Activated CD8-positive, alpha-beta memory T cell treated with anti-CD3 and anti-CD28 coated beads for 4 hours (primary cell): Measurements from ENCODE around the gene THSD8.

Source experiments
- DNase-seq, 2 donors: peaks; one replicate each; pipeline ENCODE4 v3.0.0-alpha.2; 2020; ENCODE audit warnings: low read depth in 2 of 2

Gene THSD8

GRCh38 chr19:12779162-12779993, 22.5 kb upstream of the THSD8 start:
- no peak for DNase-seq

DNA sequence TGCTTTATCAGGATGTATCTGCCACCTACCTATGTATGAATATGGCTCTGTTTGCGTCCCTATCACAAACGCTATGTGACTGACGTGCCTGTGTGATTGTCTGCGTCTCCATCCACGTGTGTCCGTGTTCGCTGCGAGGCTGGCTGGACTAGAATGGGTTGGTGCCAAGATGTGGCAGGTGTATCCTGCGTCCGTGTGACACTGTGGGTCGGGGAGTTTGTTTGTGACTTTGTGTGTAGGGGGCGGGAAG, 19.8 kb upstream of the THSD8 start:
- no peak for DNase-seq

GRCh38 chr19:12782424-12783290, 19.2 kb upstream of the THSD8 start:
- DNase-seq, result peak; percentile 85

- DNase-seq, result no peak
Observed at GRCh38 chr19:12783291-12783848, 18.5 kb upstream of the THSD8 start.

- no peak for DNase-seq
Observed at GRCh38 chr19:12783849-12784393, 17.9 kb upstream of the THSD8 start.

DNA sequence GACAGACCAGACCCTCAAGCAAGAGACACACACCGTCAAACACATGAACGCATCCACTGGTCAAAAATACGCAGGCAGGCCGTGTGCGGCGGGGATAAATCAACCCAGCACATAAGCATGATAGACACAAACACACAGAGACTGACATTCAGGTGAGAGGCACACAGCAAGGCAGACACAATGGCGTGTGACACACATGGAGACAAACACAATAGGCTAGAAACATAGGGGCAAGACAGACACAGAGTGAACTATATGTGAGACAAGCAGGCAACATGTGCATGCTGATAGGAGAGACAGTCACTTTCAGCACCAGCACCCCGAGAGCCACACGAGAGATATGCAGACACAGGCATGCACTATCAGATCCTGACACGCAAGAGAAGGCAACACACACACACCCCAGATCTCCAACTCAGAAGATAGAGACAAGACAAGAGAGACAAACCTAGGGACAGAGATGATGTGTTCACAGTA, 17.4 kb upstream of the THSD8 start:
- DNase-seq, result no peak

DNA sequence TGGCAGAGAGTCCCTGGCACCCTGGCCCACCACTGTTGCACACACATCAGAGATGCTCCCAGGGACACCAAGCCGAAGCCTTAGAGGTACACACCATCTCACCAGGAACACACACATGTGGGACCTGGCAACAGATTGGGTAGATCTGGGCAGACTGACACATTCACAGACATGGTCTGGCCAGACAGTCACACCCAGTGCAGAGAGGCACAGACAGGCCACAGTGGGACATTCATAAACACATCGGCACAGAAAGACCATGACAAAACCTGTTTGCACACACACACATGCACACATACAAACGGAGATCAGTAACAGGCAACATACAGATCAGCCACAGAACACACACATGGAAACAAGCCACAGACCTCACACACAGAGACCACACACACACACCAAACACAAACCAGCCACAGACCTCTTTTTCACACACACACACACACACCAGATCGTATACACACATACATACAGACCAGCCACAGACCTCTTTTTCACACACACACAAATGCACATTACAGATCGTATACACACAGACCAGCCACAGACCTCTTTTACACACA, 16.9 kb upstream of the THSD8 start:
- DNase-seq, result no peak

GRCh38 chr19:12785431-12786031, 16.3 kb upstream of the THSD8 start:
- no peak for DNase-seq

DNA sequence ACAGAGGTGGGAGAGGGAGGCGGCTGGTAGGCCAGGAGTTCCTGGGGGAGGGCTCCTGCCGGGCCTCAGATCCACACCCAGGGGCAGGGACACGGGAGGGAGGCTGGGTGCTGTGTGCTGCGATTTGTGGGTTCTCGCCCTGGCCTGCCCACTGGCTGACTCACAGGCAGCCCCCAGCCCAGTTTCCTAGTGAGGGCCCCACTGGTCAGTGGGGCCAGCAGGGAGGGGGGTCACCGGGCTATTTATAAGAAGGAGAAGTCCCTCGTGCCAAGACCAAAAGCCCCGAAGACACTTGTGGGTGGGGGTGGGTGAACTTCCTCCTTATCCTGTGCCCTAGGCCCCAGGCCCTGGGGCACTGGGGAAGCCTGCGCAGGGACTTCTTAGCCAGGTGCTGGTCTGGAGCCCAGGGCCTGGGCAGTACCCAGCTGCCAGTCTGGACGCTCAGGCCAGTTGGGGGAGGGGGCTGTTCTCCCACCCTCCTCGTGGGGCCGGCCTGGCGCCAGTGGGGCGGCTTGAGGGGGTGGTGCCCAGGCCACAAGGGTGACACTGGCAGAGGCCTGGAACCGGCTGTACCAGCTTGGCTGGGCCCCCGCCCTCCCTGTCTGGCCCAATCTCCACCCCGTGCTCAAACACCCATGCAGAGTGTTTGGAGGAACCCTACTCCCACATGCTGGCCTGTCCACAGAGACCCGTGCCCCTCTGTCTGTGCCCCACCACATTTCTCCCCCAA, 15.6 kb upstream of the THSD8 start:
- DNase-seq, result no peak

DNA sequence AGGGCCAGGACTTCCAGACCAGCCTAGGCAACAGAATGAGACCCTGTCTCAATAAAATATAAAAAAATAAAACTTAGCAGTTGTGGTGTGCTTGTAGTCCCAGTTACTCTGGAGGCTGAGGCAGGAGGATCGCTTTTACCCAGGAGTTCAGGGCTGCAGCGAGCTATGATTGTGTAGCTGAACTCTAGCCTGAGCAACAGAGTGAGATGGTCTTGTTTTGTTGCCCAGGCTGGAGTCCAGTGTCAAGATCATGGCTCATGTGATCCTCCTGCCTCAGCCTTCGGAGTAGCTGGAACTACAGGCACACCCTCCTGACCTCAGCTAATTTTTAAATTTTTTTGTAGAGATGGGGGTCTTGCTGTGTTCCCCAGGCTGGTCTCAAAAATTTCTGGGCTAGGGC, 14.9 kb upstream of the THSD8 start:
- DNase-seq, result no peak

GRCh38 chr19:12787458-12787857, 14.4 kb upstream of the THSD8 start:
- DNase-seq, result no peak

DNA sequence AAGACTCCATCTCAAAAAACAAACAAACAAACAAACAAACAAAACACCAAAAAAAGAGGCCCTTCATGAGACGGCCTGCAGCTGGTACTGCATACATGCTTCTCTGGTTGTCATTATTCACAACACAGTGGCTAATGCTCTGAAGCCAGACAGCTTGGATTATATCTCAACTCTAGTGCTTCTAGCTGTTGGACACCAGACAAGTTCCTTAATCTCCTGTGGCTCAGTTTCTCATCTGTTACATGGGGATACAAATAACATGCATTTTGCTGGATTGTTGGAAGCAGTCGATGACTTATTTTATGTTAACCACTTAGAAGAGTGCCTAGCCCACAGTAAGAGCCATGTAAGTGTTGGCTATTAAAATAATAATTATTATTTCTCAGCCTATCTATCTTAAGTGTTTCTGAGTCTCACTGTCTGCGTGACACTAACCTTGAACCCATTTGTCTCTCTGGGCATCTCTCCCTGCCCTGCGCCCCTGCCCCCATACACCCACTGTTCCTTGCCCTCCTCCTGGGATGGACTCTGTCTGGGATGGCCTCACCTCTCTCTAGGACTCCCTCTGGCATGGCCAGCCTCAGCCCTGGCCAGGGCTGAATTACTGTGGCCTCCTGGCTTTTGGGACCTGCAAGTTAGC, 13.7 kb upstream of the THSD8 start:
- no peak for DNase-seq

GRCh38 chr19:12788682-12789097, 13.2 kb upstream of the THSD8 start:
- no peak for DNase-seq

GRCh38 chr19:12789098-12789903, 12.6 kb upstream of the THSD8 start:
- no peak for DNase-seq

GRCh38 chr19:12789904-12790619, 11.8 kb upstream of the THSD8 start:
- peak; percentile 79 to 82 for DNase-seq

- no peak for DNase-seq
Observed at GRCh38 chr19:12790628-12791344, 11.1 kb upstream of the THSD8 start.

- peak; percentile 95 to 96 for DNase-seq
Observed at GRCh38 chr19:12791345-12792050, 10.4 kb upstream of the THSD8 start, which contains the start of gene JUNB. JUNB (plus strand) TSS chr19:12791486; CDS start chr19:12791772, 286 bp downstream.
